Neuronal stem cell (in vitro differentiated cells): ENCODE measurements around the gene PDGFA. TPM values are rescaled to one million over a fixed set of nuclear protein-coding genes. Genes with fewer than 3 reads are reported as not detected.

ENCODE experiments used
- DNase-seq: peaks from one replicate; pipeline ENCODE4 v3.0.0-alpha.2; 2013; ENCODE audit warnings: low spot score
- H2AFZ ChIP-seq: one replicate; pipeline ENCODE4 v1.6.1; 2013; ENCODE audit warnings: mild to moderate bottlenecking, low read length, inconsistent platforms
- H2AK5ac ChIP-seq: 2 replicates; pipeline ENCODE4 v1.6.1; 2013; ENCODE audit warnings: low read depth, mild to moderate bottlenecking, inconsistent platforms, low read length, moderate library complexity, mixed read lengths
- H2BK120ac ChIP-seq: 2 replicates; pipeline ENCODE4 v1.6.1; 2013; ENCODE audit warnings: low read depth, mild to moderate bottlenecking, inconsistent platforms, low read length, moderate library complexity, mixed read lengths
- H2BK12ac ChIP-seq: one replicate; pipeline ENCODE4 v1.6.1; 2013; ENCODE audit warnings: low read length, inconsistent platforms
- H2BK15ac ChIP-seq: 2 replicates; pipeline ENCODE4 v1.6.1; 2013; ENCODE audit warnings: mild to moderate bottlenecking, low read length, inconsistent platforms, mixed read lengths
- H2BK5ac ChIP-seq: one replicate; pipeline ENCODE4 v1.6.1; 2013; ENCODE audit warnings: inconsistent platforms, mild to moderate bottlenecking, low read length, moderate library complexity
- H3K14ac ChIP-seq: one replicate; pipeline ENCODE4 v1.6.1; 2013; ENCODE audit warnings: low read length, inconsistent platforms
- H3K18ac ChIP-seq: 2 replicates; pipeline ENCODE4 v1.6.1; 2013; ENCODE audit warnings: low read length, inconsistent platforms
- H3K23ac ChIP-seq: 2 replicates; pipeline ENCODE4 v1.6.1; 2013; ENCODE audit warnings: low read depth, mild to moderate bottlenecking, mixed read lengths, low read length, inconsistent platforms; ENCODE audit not compliant: poor library complexity
- H3K27ac ChIP-seq: replicated peaks from 3 replicates; pipeline ENCODE4 v1.5.1; 2013; ENCODE audit warnings: low read length, inconsistent platforms
- H3K27me3 ChIP-seq, 3 experiments: 2 replicates each; pipeline ENCODE4 v1.6.1; 2013; ENCODE audit warnings: low read length in 3 of 3, mild to moderate bottlenecking in 2 of 3, inconsistent platforms in 1 of 3, low read depth in 1 of 3, mixed read lengths in 1 of 3, moderate library complexity in 1 of 3; ENCODE audit not compliant: control insufficient read depth in 3 of 3, insufficient read depth in 3 of 3
- H3K36me3 ChIP-seq, 2 donors: replicated peaks in 1 of 2; 2 replicates each; pipeline ENCODE4 v1.6.1; 2013; ENCODE audit warnings: low read length in 2 of 2; ENCODE audit not compliant: control insufficient read depth in 2 of 2, insufficient read depth in 2 of 2
- H3K4ac ChIP-seq: 2 replicates; pipeline ENCODE4 v1.6.1; 2013; ENCODE audit warnings: inconsistent platforms, mild to moderate bottlenecking, low read length, moderate library complexity
- H3K4me1 ChIP-seq, 2 donors: 1 replicate in 1 of 2; 2 replicates in 1 of 2; pipeline ENCODE4 v1.6.1; 2013; ENCODE audit warnings: low read length in 2 of 2, low read depth in 1 of 2; ENCODE audit not compliant: control insufficient read depth in 2 of 2, insufficient read depth in 1 of 2
- H3K4me2 ChIP-seq: one replicate; pipeline ENCODE4 v1.6.1; 2013; ENCODE audit warnings: mild to moderate bottlenecking, low read length, inconsistent platforms; ENCODE audit not compliant: insufficient read depth, poor library complexity, severe bottlenecking
- H3K4me3 ChIP-seq, 2 donors: 2 replicates each; pipeline ENCODE4 v1.5.1; 2013; ENCODE audit warnings: low read length in 2 of 2, mild to moderate bottlenecking in 2 of 2, inconsistent platforms in 1 of 2, moderate library complexity in 1 of 2
- H3K79me1 ChIP-seq: one replicate; pipeline ENCODE4 v1.6.1; 2013; ENCODE audit warnings: low read depth, mild to moderate bottlenecking, inconsistent platforms, low read length, moderate library complexity
- H3K9ac ChIP-seq: one replicate; pipeline ENCODE4 v1.6.1; 2013; ENCODE audit warnings: mild to moderate bottlenecking, low read depth, low read length, inconsistent platforms; ENCODE audit not compliant: poor library complexity
- H3K9me3 ChIP-seq, 2 donors: replicated peaks in 1 of 2; 2 replicates each; pipeline versions ENCODE3 to v1.6.1; 2013; ENCODE audit warnings: low read length in 2 of 2, mild to moderate bottlenecking in 2 of 2, inconsistent platforms in 1 of 2, low read depth in 1 of 2, mixed read lengths in 1 of 2, moderate library complexity in 1 of 2; ENCODE audit not compliant: control insufficient read depth in 2 of 2, insufficient read depth in 1 of 2
- H4K8ac ChIP-seq: one replicate; pipeline ENCODE4 v1.6.1; 2013; ENCODE audit warnings: low read depth, mild to moderate bottlenecking, inconsistent platforms, low read length, moderate library complexity
- H4K91ac ChIP-seq: one replicate; pipeline ENCODE4 v1.6.1; 2013; ENCODE audit warnings: low read length, low read depth, mild to moderate bottlenecking, inconsistent platforms; ENCODE audit not compliant: poor library complexity
- whole genome bisulfite sequencing, 2 donors: extraction: QIAGEN DNeasy Blood & Tissue Kit; methylation state at CpG; one replicate each; pipeline ENCODE4 v1.1.7; 2013; ENCODE audit warnings: missing lambda C conversion rate in 2 of 2, mixed read lengths in 1 of 2; ENCODE audit not compliant: insufficient read length in 2 of 2, insufficient replicate concordance in 1 of 2; ENCODE audit errors: extremely low coverage in 2 of 2; 5-methylcytosine and 5-hydroxymethylcytosine counted together
- polyA plus RNA-seq, 2 experiments: library from polyadenylated mRNA; stranded (reverse); fragments of 200-250 nt; gene quantifications; one replicate each; pipeline ENCODE4 v1.2.3, GENCODE V29; 2013

The PDGFA gene
- 6.2 TPM for polyA plus RNA-seq (2013, experiment 1 of 2)
- polyA plus RNA-seq (2013, experiment 2 of 2), result 5.7 TPM

DNA sequence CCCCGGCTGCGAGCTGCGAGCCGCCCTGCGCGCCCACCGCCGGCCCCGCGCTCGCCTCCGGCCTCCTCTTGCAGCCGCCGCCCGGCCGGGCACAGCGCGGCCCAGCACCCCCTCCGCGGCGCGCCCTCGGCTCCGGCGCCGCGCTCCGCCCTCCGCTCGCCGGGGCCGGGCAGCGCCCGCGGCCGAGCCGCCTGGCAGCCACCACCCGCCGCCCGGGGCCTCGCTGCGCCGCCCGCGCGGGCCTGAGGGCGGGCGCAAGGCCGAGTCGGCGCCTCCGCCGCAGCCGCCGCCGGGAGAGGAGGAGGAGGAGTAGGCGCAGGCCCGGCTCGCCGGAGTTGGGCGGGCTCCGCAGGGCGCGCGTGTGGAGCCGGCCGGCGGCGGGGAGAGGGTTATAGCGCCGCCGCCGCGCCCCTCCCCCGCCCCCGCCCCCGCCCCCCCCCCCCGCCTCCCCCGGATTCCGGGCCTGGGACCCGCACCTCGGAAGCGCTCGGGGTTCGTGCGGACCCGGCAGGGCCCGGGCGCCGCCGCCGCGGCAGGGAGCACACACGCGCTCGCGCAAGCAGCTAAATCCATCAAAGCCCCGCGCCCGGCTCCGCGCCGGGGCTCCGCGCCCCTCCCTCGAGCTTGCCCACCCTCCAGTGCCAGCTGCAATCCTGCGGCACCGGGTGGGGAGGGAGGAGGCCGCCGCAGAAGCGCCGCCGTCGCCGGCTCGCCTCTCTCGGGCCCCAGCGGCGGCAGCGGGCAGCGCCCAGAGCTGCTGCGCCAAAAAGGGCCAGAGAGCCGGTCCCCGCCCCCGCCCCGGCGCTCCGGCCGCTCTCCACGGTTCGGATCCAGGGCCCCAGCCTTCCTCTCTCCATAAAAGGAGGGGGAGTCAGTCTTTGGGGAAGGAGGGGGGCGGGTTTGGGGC is at the start of gene PDGFA:
PDGFA (minus strand) TSS at position 363 of the 907 bp plus-strand sequence. CDS start 845 bp downstream, outside the sequence.
- Histone ChIP-seq H3K4me3 (peak within 1 kb of the TSS; percentile 43 to 92), H3K4me2 (peak within 1 kb of the TSS; percentile 98), H3K14ac (peak within 1 kb of the TSS; percentile 82), H4K91ac (no peak within 1 kb of the TSS), H3K27ac (no peak within 1 kb of the TSS), H3K4ac (peak within 1 kb of the TSS; percentile 37), H3K18ac (peak within 1 kb of the TSS; percentile 97), H3K4me1 (peaks cover 14 to 30% of the 10 kb centered on the region in 2 donors), H3K36me3 (no peaks in the 10 kb centered on the region), H2BK15ac (peak within 1 kb of the TSS; percentile 77), H2BK12ac (peak within 1 kb of the TSS; percentile 99), H3K79me1 (no peaks in the 10 kb centered on the region), H3K9ac (peak within 1 kb of the TSS; percentile 86), H2AK5ac (peak within 1 kb of the TSS; percentile 99), H3K27me3 (peaks cover 31 to 85% (median 73%) of the 10 kb centered on the region in 3 experiments), H2BK5ac (no peak within 1 kb of the TSS), H2BK120ac (peak within 1 kb of the TSS; percentile 47), H3K23ac (peak within 1 kb of the TSS; percentile 11), H2AFZ (peak within 1 kb of the TSS; percentile 91), H4K8ac (no peak within 1 kb of the TSS), H3K9me3 (no peaks in the 10 kb centered on the region)
- no peak for DNase-seq
- WGBS, 2 donors, result no CpG with 5 or more reads among the region's 132 CpGs

DNA sequence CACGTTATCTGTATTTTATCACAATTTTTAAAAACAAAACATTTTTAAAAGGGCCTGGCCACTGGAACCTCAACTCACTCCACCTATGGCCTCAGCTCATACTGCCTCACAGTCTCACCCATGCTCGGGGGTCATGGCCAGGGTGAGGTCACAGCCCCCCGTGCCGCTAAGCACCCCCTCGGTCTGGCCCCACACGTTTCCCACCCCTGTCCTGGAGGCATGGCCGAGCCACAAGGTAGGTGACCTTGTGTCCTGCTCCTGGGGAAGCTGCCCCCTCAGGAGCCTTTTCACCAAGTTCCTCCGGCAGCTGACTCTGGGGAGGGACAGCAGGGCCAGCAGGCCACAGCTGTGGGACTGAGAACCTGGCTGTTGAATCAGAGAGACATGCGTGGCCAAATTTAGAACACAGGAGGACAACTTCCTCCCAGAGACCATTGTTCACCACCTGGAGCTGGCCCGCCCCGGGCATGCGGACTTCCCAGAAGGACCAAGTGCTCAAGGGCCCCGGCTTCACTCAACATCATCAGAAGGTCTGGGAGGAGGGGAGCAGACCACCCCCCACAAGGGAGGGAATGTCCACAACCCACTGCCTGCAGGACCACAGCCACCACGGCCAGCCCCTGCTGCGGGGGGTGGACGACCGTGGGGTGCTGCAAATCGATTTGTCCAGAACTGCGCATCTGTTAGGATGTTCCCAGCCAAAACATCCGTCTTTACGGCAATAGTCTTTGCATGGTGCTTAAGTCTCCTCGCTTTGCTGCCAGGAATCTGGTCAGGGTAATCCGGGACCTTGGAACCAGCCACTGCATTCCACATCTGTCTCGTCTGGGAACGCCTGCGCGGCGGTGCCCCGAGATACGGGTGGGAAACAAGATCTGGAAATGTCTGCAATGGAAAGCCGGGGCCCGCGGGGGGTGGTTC is 48.6 kb upstream of the PDGFA start:
- no peak overlapping the region for H2BK12ac ChIP-seq
- no peaks in the 10 kb centered on the region for H3K9me3 ChIP-seq
- H4K91ac ChIP-seq, result no peak overlapping the region
- DNase-seq, result no peak
- H2BK15ac ChIP-seq, result no peak overlapping the region
- H3K18ac ChIP-seq, result peak overlapping the region; percentile 28
- H3K27me3 ChIP-seq, result no peaks in the 10 kb centered on the region
- H3K4me3 ChIP-seq, result no peak overlapping the region
- no peaks in the 10 kb centered on the region for H3K36me3 ChIP-seq
- no peak overlapping the region for H3K4ac ChIP-seq
- no peak overlapping the region for H3K27ac ChIP-seq
- no CpG with 5 or more reads among the region's 33 CpGs for WGBS, 2 donors
- H4K8ac ChIP-seq, result no peak overlapping the region
- no peak overlapping the region for H2AFZ ChIP-seq
- no peak overlapping the region for H3K4me2 ChIP-seq
- peak overlapping the region; percentile 82 for H3K14ac ChIP-seq
- H3K79me1 ChIP-seq, result no peaks in the 10 kb centered on the region
- H2AK5ac ChIP-seq, result peak overlapping the region; percentile 63
- no peak overlapping the region for H3K9ac ChIP-seq
- H2BK5ac ChIP-seq, result no peak overlapping the region
- H2BK120ac ChIP-seq, result no peak overlapping the region
- H3K23ac ChIP-seq, result no peak overlapping the region
- H3K4me1 ChIP-seq, result peaks cover 6 to 11% of the 10 kb centered on the region in 2 donors

DNA sequence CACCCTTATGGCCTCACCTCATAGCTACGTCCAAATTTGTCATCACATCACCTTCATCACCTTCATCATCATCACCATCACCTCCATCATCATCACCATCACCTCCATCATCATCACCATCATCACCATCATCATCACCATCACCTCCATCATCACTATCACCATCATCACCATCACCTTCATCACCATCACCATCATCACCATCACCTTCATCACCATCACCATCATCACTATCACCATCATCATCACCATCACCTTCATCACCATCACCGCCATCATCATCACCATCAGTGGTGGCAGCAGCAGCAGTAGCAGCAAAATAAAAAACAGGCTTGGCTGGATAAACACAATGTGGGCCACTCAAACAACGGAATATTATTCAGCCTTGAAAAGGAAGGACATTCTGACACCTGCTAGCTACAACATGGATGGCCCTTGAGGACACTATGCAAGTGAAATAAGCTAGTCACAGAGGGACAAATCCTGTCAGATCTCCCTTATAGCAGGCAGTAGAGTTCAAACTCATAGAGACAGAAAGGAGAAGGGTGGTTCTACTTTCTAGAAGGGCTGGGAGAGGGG is 47.7 kb upstream of the PDGFA start:
- Histone ChIP-seq H3K27me3 (no peaks in the 10 kb centered on the region), H3K4me1 (peaks cover under 1 to 4% of the 10 kb centered on the region in 2 donors), H3K27ac (no peak overlapping the region), H4K8ac (no peak overlapping the region), H2AFZ (no peak overlapping the region), H3K23ac (no peak overlapping the region), H3K4me3 (no peak overlapping the region), H3K79me1 (no peaks in the 10 kb centered on the region), H2BK5ac (no peak overlapping the region), H4K91ac (no peak overlapping the region), H3K9me3 (no peaks in the 10 kb centered on the region), H2BK12ac (no peak overlapping the region), H3K4ac (no peak overlapping the region), H3K9ac (no peak overlapping the region), H2AK5ac (no peak overlapping the region), H2BK120ac (no peak overlapping the region), H3K4me2 (no peak overlapping the region), H3K14ac (no peak overlapping the region), H3K18ac (no peak overlapping the region), H2BK15ac (no peak overlapping the region), H3K36me3 (no peaks in the 10 kb centered on the region)
- 67 to 80% methylated on average over 1 of the region's 3 CpGs for WGBS, 2 donors
- DNase-seq, result no peak
